HepG2 (cell line): ENCODE data around the gene ZNF428. TPM values are rescaled to one million over a fixed set of nuclear protein-coding genes. Genes with fewer than 3 reads are reported as not detected.

ENCODE experiments used
- AGO1 ChIP-seq: fragments of 200-400 bp; formaldehyde crosslinking; IDR thresholded peaks from 2 replicates; pipeline ENCODE4 v1.6.1; 2017; ENCODE audit warnings: mild to moderate bottlenecking, low read depth, low read length, moderate library complexity; ENCODE audit not compliant: poor library complexity, severe bottlenecking
- ASH2L ChIP-seq: fragments of 300-600, 200-600 bp; sonication (generic); IDR thresholded peaks from 2 replicates; pipeline ENCODE4 v1.7.0; 2017; ENCODE audit warnings: low read depth, mild to moderate bottlenecking, moderate library complexity, mixed read lengths, low read length; ENCODE audit not compliant: insufficient read length
- CBX2 ChIP-seq, 2 experiments: fragments of 200-600 bp in 1 of 2; sonication (generic); formaldehyde crosslinking in 1 of 2; IDR thresholded peaks; 2 replicates each; pipeline versions ENCODE4 v1.7.0 to v1.8.1; 2018 to 2022; ENCODE audit warnings: low read depth in 2 of 2, low read length in 1 of 2, mild to moderate bottlenecking in 1 of 2, missing genetic modification reagents in 1 of 2
- CCDC6 ChIP-seq: sonication (generic); formaldehyde crosslinking; IDR thresholded peaks from 2 replicates; pipeline ENCODE4 v1.8.1; 2022; ENCODE audit warnings: mild to moderate bottlenecking, missing genetic modification reagents, moderate library complexity
- CSRNP1 ChIP-seq: sonication (generic); formaldehyde crosslinking; IDR thresholded peaks from 2 replicates; pipeline ENCODE4 v1.8.1; 2023; ENCODE audit warnings: mild to moderate bottlenecking, missing genetic modification reagents
- GABPA ChIP-seq, 2 experiments: IDR thresholded peaks; 2 replicates each; pipeline ENCODE4 v1.6.1; 2011 to 2016; ENCODE audit warnings: low read depth in 2 of 2, low read length in 1 of 2, missing biosample characterization in 1 of 2, missing genetic modification characterization in 1 of 2
- KAT7 ChIP-seq: IDR thresholded peaks from 2 replicates; pipeline ENCODE4 v1.6.1; 2018; ENCODE audit warnings: borderline replicate concordance, missing compliant biosample characterization
- NFATC3 ChIP-seq: sonication (generic); formaldehyde crosslinking; IDR thresholded peaks from 2 replicates; pipeline ENCODE4 v1.5.1; 2020; ENCODE audit warnings: mild to moderate bottlenecking, missing genetic modification reagents
- NFYC ChIP-seq: IDR thresholded peaks from 2 replicates; pipeline ENCODE4 v1.6.1; 2016; ENCODE audit warnings: missing genetic modification reagents, missing compliant biosample characterization
- RFX3 ChIP-seq: IDR thresholded peaks from 2 replicates; pipeline ENCODE4 v1.6.1; 2016; ENCODE audit warnings: missing biosample characterization, missing genetic modification reagents
- SP5 ChIP-seq: IDR thresholded peaks from 2 replicates; pipeline ENCODE4 v1.6.1; 2016; ENCODE audit warnings: low read depth, borderline replicate concordance
- STAG1 ChIP-seq: sonication (generic); formaldehyde crosslinking; IDR thresholded peaks from 2 replicates; pipeline ENCODE4 v1.4.0; 2020; ENCODE audit warnings: missing genetic modification reagents
- YEATS4 ChIP-seq: sonication (generic); formaldehyde crosslinking; IDR thresholded peaks from 2 replicates; pipeline ENCODE4 v1.4.0; 2020; ENCODE audit warnings: missing genetic modification reagents, borderline replicate concordance
- ZFP36L1 ChIP-seq: sonication (generic); formaldehyde crosslinking; IDR thresholded peaks from 2 replicates; pipeline ENCODE4 v1.8.0; 2022; ENCODE audit warnings: mild to moderate bottlenecking, missing genetic modification reagents, moderate library complexity
- ZFP41 ChIP-seq: sonication (generic); formaldehyde crosslinking; IDR thresholded peaks from 2 replicates; pipeline ENCODE4 v1.4.0; 2020; ENCODE audit warnings: mild to moderate bottlenecking, missing genetic modification reagents, borderline replicate concordance
- ZNF674 ChIP-seq: sonication (generic); formaldehyde crosslinking; IDR thresholded peaks from 2 replicates; pipeline ENCODE4 v1.5.0; 2020; ENCODE audit warnings: low read depth, mild to moderate bottlenecking, missing genetic modification reagents
- ZNF878 ChIP-seq: sonication (generic); formaldehyde crosslinking; IDR thresholded peaks from 2 replicates; pipeline ENCODE4 v1.8.1; 2023; ENCODE audit warnings: mild to moderate bottlenecking, missing genetic modification reagents, moderate library complexity
- polyA plus RNA-seq, 8 experiments: library from polyadenylated mRNA; depleted of rRNA in 3 of 8; stranded (reverse) in 7 of 8; unstranded in 1 of 8; fragments of >200 nt; fragmentation: Illumina TruSeq in 4 of 8; extraction: Trizol in 4 of 8; gene quantifications; 2 replicates each; pipeline versions ENCODE4 v1.2.1 to v1.2.3, GENCODE V29; 2011 to 2016; ENCODE audit warnings: low read depth in 4 of 8, missing spikeins in 1 of 8, mixed read lengths in 1 of 8; ENCODE audit not compliant: insufficient read depth in 1 of 8
- total RNA-seq, 5 experiments: library from RNA; depleted of rRNA; stranded (reverse); fragments of >200 nt; fragmentation: Illumina TruSeq; extraction: Trizol; gene quantifications; 2 replicates each; pipeline ENCODE4 v1.2.3, GENCODE V29; 2016; ENCODE audit warnings: low read depth in 1 of 5
- TF ChIP-seq, protein P1 (sequence below): sonication (generic); formaldehyde crosslinking; IDR thresholded peaks from 2 replicates; pipeline ENCODE4 v1.9.0; 2022; ENCODE audit warnings: missing genetic modification reagents, mild to moderate bottlenecking, borderline replicate concordance
- TF ChIP-seq, protein P2 (sequence below): IDR thresholded peaks from 2 replicates; pipeline ENCODE4 v1.6.1; 2016; ENCODE audit warnings: missing genetic modification reagents, missing compliant biosample characterization
- TF ChIP-seq, protein P3 (sequence below): sonication (generic); formaldehyde crosslinking; IDR thresholded peaks from 2 replicates; pipeline ENCODE4 v1.4.0; 2020; ENCODE audit warnings: mild to moderate bottlenecking, missing genetic modification reagents
- TF ChIP-seq, protein P4 (sequence below): sonication (generic); formaldehyde crosslinking; IDR thresholded peaks from 2 replicates; pipeline ENCODE4 v1.4.0; 2020; ENCODE audit warnings: mild to moderate bottlenecking, missing genetic modification reagents
- TF ChIP-seq, protein P5 (sequence below): sonication (generic); formaldehyde crosslinking; IDR thresholded peaks from 2 replicates; pipeline ENCODE4 v1.5.0; 2020; ENCODE audit warnings: missing genetic modification reagents

ZNF428 gene
- total and polyA plus RNA-seq, 2 of the 13 experiments (the other 11 are each of a cell fraction or from before 2014, with no cell fraction given): 10.4 to 26.9 TPM

DNA sequence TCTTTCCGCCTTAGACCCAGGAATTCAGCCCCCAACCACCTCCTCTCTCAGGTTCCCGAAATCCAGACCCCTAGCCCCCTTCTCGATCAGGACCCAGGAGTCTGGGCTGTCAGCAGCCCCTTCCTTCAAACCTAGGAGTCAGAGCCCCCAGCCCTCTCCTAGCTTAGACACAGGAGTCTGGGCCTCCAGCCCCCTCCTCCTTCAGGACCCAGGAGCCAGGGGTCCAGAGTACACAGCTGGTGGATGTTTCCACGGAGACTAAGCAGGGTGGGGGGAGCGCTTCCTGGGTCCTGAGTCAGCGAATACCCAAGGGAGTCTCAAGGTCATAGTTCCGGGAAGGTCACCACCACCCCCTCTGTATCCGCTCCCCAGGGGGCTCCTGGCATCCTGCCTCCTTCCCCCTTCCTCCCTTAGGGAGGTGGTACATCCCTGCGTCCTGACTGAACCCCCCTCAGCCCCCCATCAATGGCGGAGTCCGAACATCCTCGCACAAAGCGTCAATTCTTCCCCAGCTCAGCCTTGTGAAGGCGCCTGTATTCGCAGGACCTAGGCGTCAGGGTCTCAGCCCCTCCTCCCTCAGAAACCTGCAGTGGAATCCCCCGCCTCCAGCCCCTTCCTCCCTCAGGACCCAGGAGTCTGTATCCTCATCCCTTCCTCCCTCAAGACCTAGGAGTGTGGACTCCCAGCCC is 15.6 kb upstream of the ZNF428 start (continued):
- TF ChIP-seq ASH2L: peak; percentile 76
- TF ChIP-seq ZFP36L1: 0 out of 2 replicates have a peak, but pooled peaks have one; percentile 49
- TF ChIP-seq YEATS4 (CRISPR knock-in tag): no peak
- TF ChIP-seq, protein P1, sequence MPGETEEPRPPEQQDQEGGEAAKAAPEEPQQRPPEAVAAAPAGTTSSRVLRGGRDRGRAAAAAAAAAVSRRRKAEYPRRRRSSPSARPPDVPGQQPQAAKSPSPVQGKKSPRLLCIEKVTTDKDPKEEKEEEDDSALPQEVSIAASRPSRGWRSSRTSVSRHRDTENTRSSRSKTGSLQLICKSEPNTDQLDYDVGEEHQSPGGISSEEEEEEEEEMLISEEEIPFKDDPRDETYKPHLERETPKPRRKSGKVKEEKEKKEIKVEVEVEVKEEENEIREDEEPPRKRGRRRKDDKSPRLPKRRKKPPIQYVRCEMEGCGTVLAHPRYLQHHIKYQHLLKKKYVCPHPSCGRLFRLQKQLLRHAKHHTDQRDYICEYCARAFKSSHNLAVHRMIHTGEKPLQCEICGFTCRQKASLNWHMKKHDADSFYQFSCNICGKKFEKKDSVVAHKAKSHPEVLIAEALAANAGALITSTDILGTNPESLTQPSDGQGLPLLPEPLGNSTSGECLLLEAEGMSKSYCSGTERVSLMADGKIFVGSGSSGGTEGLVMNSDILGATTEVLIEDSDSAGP (CRISPR knock-in tag): peak; percentile 80; the same call in 1 of the 2 replicates
- TF ChIP-seq, protein P2, sequence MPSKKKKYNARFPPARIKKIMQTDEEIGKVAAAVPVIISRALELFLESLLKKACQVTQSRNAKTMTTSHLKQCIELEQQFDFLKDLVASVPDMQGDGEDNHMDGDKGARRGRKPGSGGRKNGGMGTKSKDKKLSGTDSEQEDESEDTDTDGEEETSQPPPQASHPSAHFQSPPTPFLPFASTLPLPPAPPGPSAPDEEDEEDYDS (CRISPR knock-in tag): 0 out of 2 replicates have a peak, but pooled peaks have one; percentile 27
- no peak for TF ChIP-seq ZFP41 (CRISPR knock-in tag)
- TF ChIP-seq CSRNP1 (CRISPR knock-in tag): no peak
- TF ChIP-seq, protein P3, sequence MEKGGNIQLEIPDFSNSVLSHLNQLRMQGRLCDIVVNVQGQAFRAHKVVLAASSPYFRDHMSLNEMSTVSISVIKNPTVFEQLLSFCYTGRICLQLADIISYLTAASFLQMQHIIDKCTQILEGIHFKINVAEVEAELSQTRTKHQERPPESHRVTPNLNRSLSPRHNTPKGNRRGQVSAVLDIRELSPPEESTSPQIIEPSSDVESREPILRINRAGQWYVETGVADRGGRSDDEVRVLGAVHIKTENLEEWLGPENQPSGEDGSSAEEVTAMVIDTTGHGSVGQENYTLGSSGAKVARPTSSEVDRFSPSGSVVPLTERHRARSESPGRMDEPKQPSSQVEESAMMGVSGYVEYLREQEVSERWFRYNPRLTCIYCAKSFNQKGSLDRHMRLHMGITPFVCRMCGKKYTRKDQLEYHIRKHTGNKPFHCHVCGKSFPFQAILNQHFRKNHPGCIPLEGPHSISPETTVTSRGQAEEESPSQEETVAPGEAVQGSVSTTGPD (CRISPR knock-in tag): no peak
- TF ChIP-seq KAT7 (CRISPR knock-in tag): no peak; the same call in 1 of the 2 replicates
- TF ChIP-seq, protein P4, sequence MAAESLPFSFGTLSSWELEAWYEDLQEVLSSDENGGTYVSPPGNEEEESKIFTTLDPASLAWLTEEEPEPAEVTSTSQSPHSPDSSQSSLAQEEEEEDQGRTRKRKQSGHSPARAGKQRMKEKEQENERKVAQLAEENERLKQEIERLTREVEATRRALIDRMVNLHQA (CRISPR knock-in tag): no peak
- TF ChIP-seq ZNF674 (CRISPR knock-in tag): no peak
- no peak for TF ChIP-seq CBX2 (IDR thresholded peaks at IDR 0.05; ENCODE audit: low read depth, low read length)
- TF ChIP-seq CBX2 (CRISPR knock-in tag; IDR thresholded peaks at IDR 0.05; ENCODE audit: low read depth): no peak
- TF ChIP-seq CCDC6 (CRISPR knock-in tag): no peak
- TF ChIP-seq, protein P5, sequence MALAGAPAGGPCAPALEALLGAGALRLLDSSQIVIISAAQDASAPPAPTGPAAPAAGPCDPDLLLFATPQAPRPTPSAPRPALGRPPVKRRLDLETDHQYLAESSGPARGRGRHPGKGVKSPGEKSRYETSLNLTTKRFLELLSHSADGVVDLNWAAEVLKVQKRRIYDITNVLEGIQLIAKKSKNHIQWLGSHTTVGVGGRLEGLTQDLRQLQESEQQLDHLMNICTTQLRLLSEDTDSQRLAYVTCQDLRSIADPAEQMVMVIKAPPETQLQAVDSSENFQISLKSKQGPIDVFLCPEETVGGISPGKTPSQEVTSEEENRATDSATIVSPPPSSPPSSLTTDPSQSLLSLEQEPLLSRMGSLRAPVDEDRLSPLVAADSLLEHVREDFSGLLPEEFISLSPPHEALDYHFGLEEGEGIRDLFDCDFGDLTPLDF (CRISPR knock-in tag): no peak
- 0 out of 2 replicates have a peak, but pooled peaks have one; percentile 35 for TF ChIP-seq NFATC3 (CRISPR knock-in tag)
- peak; percentile 31; the same call in 1 of the 2 replicates for TF ChIP-seq RFX3
- no peak for TF ChIP-seq ZNF878 (CRISPR knock-in tag)
- TF ChIP-seq NFYC (CRISPR knock-in tag): no peak
- TF ChIP-seq AGO1: no peak
- TF ChIP-seq SP5 (CRISPR knock-in tag): peak; percentile 9; the same call in 1 of the 2 replicates
- no peak for TF ChIP-seq GABPA (IDR thresholded peaks at IDR 0.05; ENCODE audit: low read depth, low read length)
- no peak; the same call in 1 of the 2 replicates for TF ChIP-seq GABPA (CRISPR knock-in tag; IDR thresholded peaks at IDR 0.05; ENCODE audit: low read depth)
- no peak for TF ChIP-seq STAG1 (CRISPR knock-in tag)
